ENCODE measurements around the gene SLC35E2B. TPM values are rescaled to one million over a fixed set of nuclear protein-coding genes. Genes with fewer than 3 reads are reported as not detected.
A peak's percentile ranks its signal among the peaks of the same experiment; 100 is the strongest.

The SLC35E2B gene
- total and polyA plus RNA-seq, 2 of the 8 experiments (the other 6 are each of a cell fraction or from before 2014, with no cell fraction given), result 25.9 to 46.7 TPM

DNA sequence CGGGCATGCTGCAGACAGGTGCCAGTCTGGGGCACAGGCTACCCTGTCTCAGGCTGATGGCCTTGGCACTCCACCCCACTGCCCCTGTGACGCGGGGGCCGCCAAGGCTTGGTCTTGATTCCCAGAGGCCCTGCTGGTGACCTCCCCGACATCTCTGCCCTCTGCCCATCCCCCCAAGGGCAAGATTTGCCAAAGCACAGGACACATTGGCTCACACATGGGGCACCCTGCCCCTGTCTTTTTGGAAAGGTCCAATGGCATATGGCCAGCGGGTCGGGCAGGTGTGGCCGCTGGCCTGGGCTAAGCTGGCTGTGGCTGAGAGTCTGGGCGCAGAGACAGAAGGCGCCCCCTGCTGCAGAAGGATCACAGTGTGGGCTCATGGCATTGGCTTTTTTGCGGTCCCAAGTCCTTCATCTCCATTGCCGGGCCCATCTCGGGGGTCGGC, 72.7 kb downstream of the SLC35E2B start:
- Histone ChIP-seq H3K4ac (replicated peaks; ENCODE audit: insufficient read length, low read depth, low read length) (no peak overlapping the region), H2BK120ac (replicated peaks; ENCODE audit: low read depth, low read length) (no peak overlapping the region), H4K8ac (ENCODE audit: extremely low read depth, insufficient read depth, low read length) (no peak overlapping the region), H3K9ac (replicated peaks in 1 of 4; ENCODE audit: extremely low read depth in 1 of 4, low read depth in 3 of 4, low read length in 3 of 4) (no peak overlapping the region), H4K5ac (ENCODE audit: insufficient read length, low read depth, low read length) (no peak overlapping the region), H3K9me3 (ENCODE audit: insufficient read depth in 2 of 2, low read depth in 1 of 2, low read length in 1 of 2) (no peaks in the 10 kb centered on the region), H3K23me2 (ENCODE audit: low read depth, low read length) (peaks cover 6% of the 10 kb centered on the region; the same call in 1 of the 2 replicates), H3K23ac (ENCODE audit: insufficient read length) (no peak overlapping the region), H3K79me1 (ENCODE audit: low read depth, low read length) (no peaks in the 10 kb centered on the region; the same call in none of the 2 replicates), H4K20me1 (replicated peaks in 1 of 2; ENCODE audit: control insufficient read depth in 1 of 2, insufficient read depth in 2 of 2, low read length in 2 of 2) (peaks cover 6 to 23% of the 10 kb centered on the region in 2 experiments), H3K36me3 (ENCODE audit: control insufficient read depth in 2 of 4, insufficient read depth in 4 of 4, low read length in 3 of 4) (no peaks in the 10 kb centered on the region), H3K18ac (ENCODE audit: extremely low read depth, low read length) (no peak overlapping the region), H2AFZ (ENCODE audit: low read length) (no peak overlapping the region), H3K79me2 (ENCODE audit: control insufficient read depth in 1 of 2, insufficient read depth in 2 of 2, low read length in 2 of 2) (no peaks in the 10 kb centered on the region), H3K14ac (ENCODE audit: insufficient read length) (no peak overlapping the region), H3K27me3 (replicated peaks in 1 of 4; ENCODE audit: control insufficient read depth in 3 of 4, extremely low read depth in 1 of 4, insufficient read depth in 3 of 4, low read length in 3 of 4) (no peaks in the 10 kb centered on the region; a peak in 1 of 7 replicates), H4K91ac (replicated peaks; ENCODE audit: insufficient read length, low read length) (no peak overlapping the region), H2BK12ac (ENCODE audit: low read depth, low read length) (no peak overlapping the region), H3K56ac (replicated peaks; ENCODE audit: insufficient read length, low read depth, low read length) (no peak overlapping the region), H2AK5ac (ENCODE audit: low read depth, low read length) (no peak overlapping the region), H2BK5ac (ENCODE audit: low read depth, low read length) (no peak overlapping the region), H3K27ac (ENCODE audit: low read depth, low read length) (no peak overlapping the region), H3K4me1 (replicated peaks in 1 of 4; ENCODE audit: control insufficient read depth in 3 of 4, insufficient read depth in 4 of 4, low read length in 3 of 4) (peaks cover 0 to 8% (median 3%) of the 10 kb centered on the region in 4 experiments; a peak in 5 of 7 replicates), H3K4me2 (ENCODE audit: insufficient read depth in 1 of 2, low read depth in 2 of 2, low read length in 2 of 2) (no peak overlapping the region), H2BK20ac (ENCODE audit: low read length) (no peak overlapping the region), H2BK15ac (ENCODE audit: low read length) (no peak overlapping the region), H3K4me3 (ENCODE audit: extremely low read depth in 1 of 4, insufficient read depth in 2 of 4, low read depth in 3 of 4, low read length in 4 of 4) (no peak overlapping the region)
- 80% methylated on average over 14 of the region's 14 CpGs; no CpG with 5 or more reads in 1 of the 2 experiments for WGBS, 2 experiments (ENCODE audit: extremely low coverage in 1 of 2, insufficient coverage in 1 of 2, insufficient read length in 1 of 2, insufficient replicate concordance in 2 of 2, low coverage in 1 of 2, low lambda C conversion rate in 2 of 2, missing lambda C conversion rate in 1 of 2)
- peak in 1 of 2 experiments; percentile 72 for DNase-seq (ENCODE audit: low read depth in 1 of 2, low spot score in 2 of 2)
- ChIA-PET POLR2A (ENCODE audit: partially characterized antibody) (interaction anchor here (1.1 to 2.6 kb wide), 2 partner anchors 9 to 62 kb away, joined by 3 to 11 read pairs; no protein-coding TSS in a partner anchor), CTCF (ENCODE audit: partially characterized antibody) (interaction anchor here (1.1 to 3.3 kb wide), 9 partner anchors 10 to 84 kb away, joined by 3 to 21 read pairs (median 7); no protein-coding TSS in a partner anchor)
- no peak for FAIRE-seq
- TF ChIP-seq E2F6 (IDR thresholded peaks at IDR 0.05) (no peak), KDM4A (IDR thresholded peaks at IDR 0.05; ENCODE audit: low read depth, low read length, severe bottlenecking) (no peak), RXRA (IDR thresholded peaks at IDR 0.05; ENCODE audit: insufficient read depth, low read depth, low read length) (no peak), JUN (IDR thresholded peaks at IDR 0.05; ENCODE audit: low read depth, low read length) (no peak), CREB1 (IDR thresholded peaks at IDR 0.05) (0 out of 2 replicates have a peak, but pooled peaks have one; percentile 17), CHD2 (IDR thresholded peaks at IDR 0.05; ENCODE audit: low read length) (no peak), SRF (IDR thresholded peaks at IDR 0.05; ENCODE audit: low read depth, low read length) (no peak), SP2 (IDR thresholded peaks at IDR 0.05; ENCODE audit: low read length) (no peak), EGR1 (IDR thresholded peaks at IDR 0.05; ENCODE audit: borderline replicate concordance, low read depth, low read length) (no peak), GABPA (IDR thresholded peaks at IDR 0.05; ENCODE audit: borderline replicate concordance, insufficient read depth, low read length) (peak; percentile 79; the same call in 1 of the 2 replicates), HDAC6 (IDR thresholded peaks at IDR 0.05; ENCODE audit: low read depth, low read length) (no peak), MAX (IDR thresholded peaks at IDR 0.05) (peak; percentile 27; the same call in 1 of the 2 replicates)

Data from H1 (cell line).